ENCODE data around the gene NPHP3. TPM values are rescaled to one million over a fixed set of nuclear protein-coding genes. Genes with fewer than 3 reads are reported as not detected.
A peak's percentile ranks its signal among the peaks of the same experiment; 100 is the strongest.

Gene NPHP3
- total and polyA plus RNA-seq, 3 experiments from 2014 or later, result 3.9 to 13.9 (median 11.7) TPM

DNA sequence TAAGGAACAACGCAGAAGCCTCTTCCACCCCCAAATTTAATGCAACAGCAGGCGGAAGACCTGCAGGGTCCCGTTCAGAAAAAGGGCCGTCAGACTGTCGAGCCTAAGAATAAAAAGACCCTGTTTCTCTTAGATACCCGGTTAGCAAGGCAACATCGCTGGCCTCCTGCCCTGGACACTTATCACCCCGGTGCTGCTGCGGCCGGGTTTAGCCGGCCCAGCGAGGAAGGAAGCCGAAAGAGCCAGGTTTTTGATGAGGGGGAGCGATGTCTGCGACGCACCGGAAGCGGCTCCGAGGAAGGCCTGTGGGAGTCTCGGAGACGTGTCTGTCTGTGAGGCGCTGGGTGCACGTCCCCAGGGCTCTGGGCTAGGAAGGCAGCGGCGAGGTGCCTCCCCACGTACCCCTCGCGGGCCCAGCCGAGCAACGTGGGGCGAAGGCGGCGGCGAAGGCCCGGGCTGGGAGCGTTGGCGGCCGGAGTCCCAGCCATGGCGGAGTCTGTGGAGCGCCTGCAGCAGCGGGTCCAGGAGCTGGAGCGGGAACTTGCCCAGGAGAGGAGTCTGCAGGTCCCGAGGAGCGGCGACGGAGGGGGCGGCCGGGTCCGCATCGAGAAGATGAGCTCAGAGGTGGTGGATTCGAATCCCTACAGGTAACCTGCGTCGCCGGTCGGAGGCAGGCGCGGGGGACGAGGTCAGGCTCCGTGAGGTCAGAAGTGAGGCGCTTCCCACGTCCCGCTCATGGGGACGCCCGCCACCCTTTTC, 62.0 kb downstream of the NPHP3 start, which contains the start of gene UBA5:
Gene UBA5 (plus strand): TSS at position 278 of the 759 bp plus-strand sequence. CDS start 209 bp downstream, at position 487.
- peak; percentile 51 to 79 (median 72) for DNase-seq
- peaks cover 33% of the 10 kb centered on the region for H3K4me1 ChIP-seq (ENCODE audit: insufficient read depth, low read length)
- peaks cover 60 to 77% (median 70%) of the 10 kb centered on the region in 3 donors for H3K4me1 Mint-ChIP-seq

DNA sequence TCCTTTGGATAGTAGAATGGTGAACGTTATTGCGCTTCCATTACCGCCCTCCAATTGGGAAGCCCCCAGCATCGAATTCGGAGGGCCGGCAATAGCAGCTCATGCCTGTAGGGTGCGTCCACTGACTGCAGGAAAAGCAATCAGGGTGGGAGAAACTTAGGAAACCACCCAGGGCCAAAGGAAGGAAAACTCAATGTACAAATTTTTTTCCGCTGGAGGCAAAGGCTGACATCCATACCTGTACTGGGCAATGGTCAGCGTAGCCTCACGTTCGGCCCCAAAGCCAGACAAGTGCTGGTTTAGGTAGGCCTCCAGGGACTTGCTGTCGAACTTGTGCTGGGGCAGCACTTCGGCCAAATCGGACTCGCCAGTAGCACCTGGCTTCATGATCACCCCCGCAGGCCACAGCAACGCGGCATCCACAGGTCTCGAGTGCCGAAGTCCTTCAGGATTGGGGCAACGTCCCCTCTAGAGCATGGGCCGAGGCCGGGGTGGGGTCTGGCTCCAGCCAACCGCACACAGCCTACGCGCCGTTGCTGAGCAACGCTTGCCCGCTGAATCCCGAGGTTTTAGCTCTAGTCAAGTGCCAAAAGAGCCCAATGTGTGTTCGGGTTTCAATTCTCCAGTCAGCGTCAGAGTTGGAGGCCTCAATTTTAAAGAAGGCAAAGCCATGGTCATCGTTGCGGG, 62.7 kb downstream of the NPHP3 start, which contains the start of gene ACAD11:
Gene ACAD11 (minus strand): TSS at position 445 of the 687 bp plus-strand sequence. CDS start 58 bp downstream, at position 387.
- ChIA-PET POLR2A (interaction anchor here (0.6 kb wide), 1 partner anchor 16 kb away, joined by 3 read pairs; no protein-coding TSS in a partner anchor), CTCF (interaction anchor here (0.6 kb wide), 1 partner anchor 1003 kb away, joined by 3 read pairs; no protein-coding TSS in a partner anchor)

More for the DNA sequence above, 62.0 kb downstream of the NPHP3 start, which contains the start of gene UBA5:
- ChIA-PET CTCF (interaction anchor here (0.6 to 1.5 kb wide), 4 partner anchors 17 to 1003 kb away, joined by 3 to 6 read pairs (median 3); no protein-coding TSS in a partner anchor), POLR2A (interaction anchor here (0.6 to 1.3 kb wide), 3 partner anchors 15 to 914 kb away, joined by 3 to 5 read pairs (median 3); partner anchors contain the start of gene CDV3)
- H3K27me3 Mint-ChIP-seq, result no peaks in the 10 kb centered on the region
- H3K4me3 Mint-ChIP-seq, result peak within 1 kb of the TSS; percentile 94 to 99 (median 97)
- Histone ChIP-seq H3K27ac (ENCODE audit: low read depth, low read length) (peak within 1 kb of the TSS; percentile 81), H3K27me3 (ENCODE audit: insufficient read depth, low read length, poor library complexity, severe bottlenecking) (no peaks in the 10 kb centered on the region), H3K4me3 (ENCODE audit: low read length) (peak within 1 kb of the TSS; percentile 84), H3K9me3 (ENCODE audit: low read length) (no peaks in the 10 kb centered on the region), H3K36me3 (ENCODE audit: insufficient read depth, low read length) (no peaks in the 10 kb centered on the region)
- no peaks in the 10 kb centered on the region for H3K9me3 Mint-ChIP-seq
- H3K36me3 Mint-ChIP-seq, result peaks cover 0 to 20% (median 0%) of the 10 kb centered on the region in 3 donors
- H3K27ac Mint-ChIP-seq, result peak within 1 kb of the TSS; percentile 94 to 99 (median 96)

DNA sequence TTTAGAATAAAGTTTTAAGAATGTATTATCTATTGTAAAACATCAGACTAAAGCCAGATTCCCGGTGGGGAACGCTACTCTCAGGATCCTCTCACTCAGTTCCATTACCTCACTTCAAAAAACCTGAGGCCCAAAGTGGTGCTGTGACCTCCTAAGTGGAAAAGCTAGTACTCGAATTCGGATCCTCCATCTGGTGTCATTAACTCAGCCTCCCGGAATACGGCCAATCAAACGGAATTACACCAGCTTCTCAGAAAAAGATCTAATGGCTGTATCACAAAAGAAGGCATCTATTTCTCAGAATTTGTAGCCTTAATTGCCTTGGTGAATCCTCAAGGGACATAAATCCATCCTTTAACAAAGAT, 63.2 kb downstream of the NPHP3 start:
- peak in 1 of 5 donors; percentile 2 for DNase-seq
- H3K27me3 ChIP-seq (ENCODE audit: insufficient read depth, low read length, poor library complexity, severe bottlenecking), result no peaks in the 10 kb centered on the region
- H3K4me1 Mint-ChIP-seq, result peaks cover 53 to 73% (median 63%) of the 10 kb centered on the region in 3 donors
- no peak overlapping the region for H3K27ac ChIP-seq (ENCODE audit: low read depth, low read length)
- H3K36me3 Mint-ChIP-seq, result peaks cover 0 to 20% (median 0%) of the 10 kb centered on the region in 3 donors
- POLR2A ChIA-PET, result no interaction called here
- no peaks in the 10 kb centered on the region for H3K36me3 ChIP-seq (ENCODE audit: insufficient read depth, low read length)
- peak overlapping the region; percentile 84 for H3K4me3 ChIP-seq (ENCODE audit: low read length)
- H3K9me3 Mint-ChIP-seq, result no peaks in the 10 kb centered on the region
- peak overlapping the region in 7 of 8 donors; percentile 94 to 98 (median 96) for H3K27ac Mint-ChIP-seq
- H3K9me3 ChIP-seq (ENCODE audit: low read length), result no peaks in the 10 kb centered on the region
- CTCF ChIA-PET, result no interaction called here
- no peaks in the 10 kb centered on the region for H3K27me3 Mint-ChIP-seq
- peaks cover 33% of the 10 kb centered on the region for H3K4me1 ChIP-seq (ENCODE audit: insufficient read depth, low read length)
- peak overlapping the region; percentile 94 to 99 (median 97) for H3K4me3 Mint-ChIP-seq

More for the DNA sequence above, 62.7 kb downstream of the NPHP3 start, which contains the start of gene ACAD11:
- peak within 1 kb of the TSS; percentile 94 to 99 (median 97) for H3K4me3 Mint-ChIP-seq
- no peaks in the 10 kb centered on the region for H3K27me3 ChIP-seq (ENCODE audit: insufficient read depth, low read length, poor library complexity, severe bottlenecking)
- no peaks in the 10 kb centered on the region for H3K9me3 ChIP-seq (ENCODE audit: low read length)
- H3K4me1 ChIP-seq (ENCODE audit: insufficient read depth, low read length), result peaks cover 33% of the 10 kb centered on the region
- H3K4me3 ChIP-seq (ENCODE audit: low read length), result peak within 1 kb of the TSS; percentile 84
- H3K27ac ChIP-seq (ENCODE audit: low read depth, low read length), result peak within 1 kb of the TSS; percentile 81
- peaks cover 0 to 20% (median 0%) of the 10 kb centered on the region in 3 donors for H3K36me3 Mint-ChIP-seq
- no peaks in the 10 kb centered on the region for H3K36me3 ChIP-seq (ENCODE audit: insufficient read depth, low read length)
- H3K27ac Mint-ChIP-seq, result peak within 1 kb of the TSS; percentile 94 to 99 (median 96)
- no peaks in the 10 kb centered on the region for H3K9me3 Mint-ChIP-seq
- DNase-seq, result peak in 4 of 5 donors; percentile 18 to 57 (median 28)
- no peaks in the 10 kb centered on the region for H3K27me3 Mint-ChIP-seq
- peaks cover 55 to 77% (median 66%) of the 10 kb centered on the region in 3 donors for H3K4me1 Mint-ChIP-seq

DNA sequence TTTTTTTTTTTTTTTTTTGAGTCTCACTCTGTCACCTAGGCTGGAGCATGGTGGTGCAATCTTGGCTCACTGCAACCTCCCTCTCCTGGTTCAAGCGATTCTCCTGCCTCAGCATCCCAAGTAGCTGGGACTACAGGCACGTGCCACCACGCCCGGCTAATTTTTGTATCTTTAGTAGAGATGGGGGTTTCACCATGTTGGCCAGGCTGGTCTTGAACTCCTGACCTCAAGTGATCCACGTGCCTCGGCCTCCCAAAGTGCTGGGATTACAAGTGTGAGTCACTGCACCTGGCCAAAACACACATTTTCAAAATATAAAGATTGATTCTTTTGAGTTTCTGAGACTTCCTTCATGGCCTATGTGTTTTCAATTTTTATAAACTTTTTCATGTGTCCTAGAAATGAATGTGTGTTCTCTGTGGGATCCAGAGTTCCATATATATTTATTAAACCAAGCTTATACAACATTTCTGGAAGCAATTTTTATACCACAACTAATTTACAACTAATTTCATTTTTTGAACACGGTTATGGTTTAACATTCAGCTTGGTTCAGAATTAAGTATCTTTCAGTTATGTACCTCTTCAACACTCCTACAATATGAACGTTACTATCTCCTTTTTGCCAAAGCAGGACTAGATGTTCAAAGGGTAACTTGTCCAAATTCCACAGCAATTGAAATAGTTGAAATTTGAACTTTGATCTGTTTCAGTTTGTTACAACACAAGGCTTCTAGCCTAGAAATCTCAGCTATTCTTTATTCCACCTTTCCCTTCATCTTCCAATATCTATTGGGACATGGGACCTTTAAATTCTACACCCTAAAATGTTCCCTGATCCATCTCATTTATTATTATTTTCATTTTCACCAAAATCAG, 64.1 kb downstream of the NPHP3 start:
- Histone ChIP-seq H3K4me3 (ENCODE audit: low read length) (no peak overlapping the region), H3K36me3 (ENCODE audit: insufficient read depth, low read length) (no peaks in the 10 kb centered on the region), H3K4me1 (ENCODE audit: insufficient read depth, low read length) (peaks cover 33% of the 10 kb centered on the region), H3K27me3 (ENCODE audit: insufficient read depth, low read length, poor library complexity, severe bottlenecking) (no peaks in the 10 kb centered on the region), H3K27ac (ENCODE audit: low read depth, low read length) (no peak overlapping the region), H3K9me3 (ENCODE audit: low read length) (no peaks in the 10 kb centered on the region)
- Mint-ChIP-seq H3K27ac (peak overlapping the region in 3 of 8 donors; percentile 8 to 46 (median 14)), H3K4me3 (peak overlapping the region; percentile 51 to 99 (median 96)), H3K4me1 (peaks cover 46 to 64% (median 54%) of the 10 kb centered on the region in 3 donors), H3K9me3 (no peaks in the 10 kb centered on the region), H3K27me3 (no peaks in the 10 kb centered on the region), H3K36me3 (peaks cover 0 to 17% (median 0%) of the 10 kb centered on the region in 3 donors)
- DNase-seq, result no peak
- ChIA-PET CTCF (no interaction called here), POLR2A (interaction anchor here (0.6 kb wide), 1 partner anchor 212 kb away, joined by 3 read pairs; no protein-coding TSS in a partner anchor)

DNA sequence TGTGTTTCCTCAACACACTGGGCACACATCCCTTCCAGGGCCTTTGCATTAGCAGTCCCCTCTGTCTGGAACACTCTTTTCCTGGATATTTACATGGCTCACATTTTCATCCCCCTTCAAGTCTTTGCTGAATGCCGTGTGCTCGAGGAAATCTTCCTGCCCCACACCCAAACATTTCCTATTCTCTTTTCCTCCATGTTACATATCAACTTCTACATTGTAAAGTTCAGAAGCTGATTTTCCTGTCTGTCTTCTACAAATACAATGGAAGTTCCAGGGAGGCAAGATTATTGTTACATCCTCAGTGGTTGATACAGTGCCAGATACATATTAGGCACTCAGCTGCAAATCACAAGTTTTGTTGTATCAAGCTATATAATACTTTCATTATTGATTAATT, 66.7 kb downstream of the NPHP3 start:
- DNase-seq, result no peak
- POLR2A ChIA-PET, result no interaction called here
- CTCF ChIA-PET, result no interaction called here

DNA sequence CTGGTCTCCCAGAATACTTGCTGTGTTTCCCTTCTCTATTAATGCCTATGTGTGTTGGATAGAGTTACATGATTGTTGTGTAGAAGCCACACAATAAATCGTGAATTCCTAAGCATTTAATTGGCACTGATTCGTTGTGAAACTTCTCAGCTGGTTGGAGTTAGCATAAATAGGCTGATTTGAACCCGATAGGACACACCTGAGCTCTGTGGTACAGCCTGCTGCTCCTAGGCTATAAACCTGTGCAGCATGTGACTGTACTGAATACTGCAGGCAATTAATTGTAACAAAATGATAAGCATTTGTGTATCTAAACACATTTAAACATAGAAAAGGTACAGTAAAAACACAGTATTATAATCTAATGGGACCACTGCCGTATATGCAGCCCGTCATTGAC, 67.5 kb downstream of the NPHP3 start:
- Histone ChIP-seq H3K36me3 (ENCODE audit: insufficient read depth, low read length) (no peaks in the 10 kb centered on the region), H3K4me1 (ENCODE audit: insufficient read depth, low read length) (peaks cover 15% of the 10 kb centered on the region), H3K9me3 (ENCODE audit: low read length) (no peaks in the 10 kb centered on the region), H3K27me3 (ENCODE audit: insufficient read depth, low read length, poor library complexity, severe bottlenecking) (no peaks in the 10 kb centered on the region), H3K4me3 (ENCODE audit: low read length) (no peak overlapping the region), H3K27ac (ENCODE audit: low read depth, low read length) (no peak overlapping the region)
- H3K27me3 Mint-ChIP-seq, result no peaks in the 10 kb centered on the region
- ChIA-PET POLR2A (no interaction called here), CTCF (no interaction called here)
- peaks cover 29 to 37% (median 31%) of the 10 kb centered on the region in 3 donors for H3K4me1 Mint-ChIP-seq
- no peaks in the 10 kb centered on the region for H3K9me3 Mint-ChIP-seq
- DNase-seq, result no peak
- no peak overlapping the region for H3K27ac Mint-ChIP-seq
- no peak overlapping the region for H3K4me3 Mint-ChIP-seq
- H3K36me3 Mint-ChIP-seq, result peaks cover 0 to 5% (median 0%) of the 10 kb centered on the region in 3 donors

More for the DNA sequence above, 66.7 kb downstream of the NPHP3 start:
- H3K9me3 ChIP-seq (ENCODE audit: low read length), result no peaks in the 10 kb centered on the region
- H3K27me3 Mint-ChIP-seq, result no peaks in the 10 kb centered on the region
- H3K27ac Mint-ChIP-seq, result no peak overlapping the region
- H3K27ac ChIP-seq (ENCODE audit: low read depth, low read length), result no peak overlapping the region
- no peaks in the 10 kb centered on the region for H3K36me3 ChIP-seq (ENCODE audit: insufficient read depth, low read length)
- no peak overlapping the region for H3K4me3 Mint-ChIP-seq
- no peaks in the 10 kb centered on the region for H3K27me3 ChIP-seq (ENCODE audit: insufficient read depth, low read length, poor library complexity, severe bottlenecking)
- H3K4me3 ChIP-seq (ENCODE audit: low read length), result no peak overlapping the region
- H3K9me3 Mint-ChIP-seq, result no peaks in the 10 kb centered on the region
- peaks cover 0 to 13% (median 0%) of the 10 kb centered on the region in 3 donors for H3K36me3 Mint-ChIP-seq
- peaks cover 15% of the 10 kb centered on the region for H3K4me1 ChIP-seq (ENCODE audit: insufficient read depth, low read length)
- H3K4me1 Mint-ChIP-seq, result peaks cover 27 to 38% (median 31%) of the 10 kb centered on the region in 3 donors

DNA sequence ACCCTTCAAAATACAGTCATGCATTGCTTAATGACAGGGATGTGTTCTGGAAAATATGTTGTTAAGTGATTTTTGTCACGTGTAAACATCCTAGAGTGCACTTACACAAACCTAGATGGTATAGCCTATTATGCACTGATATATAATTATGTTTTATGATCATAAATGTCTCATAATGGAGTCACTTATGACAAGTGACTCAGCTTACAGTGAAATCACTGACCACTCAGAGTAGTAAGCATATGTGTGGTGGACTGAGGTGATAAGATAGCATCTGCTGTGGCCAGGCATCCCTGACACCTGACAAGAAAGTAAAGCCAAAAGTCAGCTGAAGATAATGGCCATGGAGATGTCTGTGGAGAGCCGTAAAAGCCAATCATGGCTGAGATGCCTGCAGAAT, 68.0 kb downstream of the NPHP3 start:
- H3K27ac Mint-ChIP-seq, result no peak overlapping the region
- Histone ChIP-seq H3K4me3 (ENCODE audit: low read length) (no peak overlapping the region), H3K36me3 (ENCODE audit: insufficient read depth, low read length) (no peaks in the 10 kb centered on the region), H3K27me3 (ENCODE audit: insufficient read depth, low read length, poor library complexity, severe bottlenecking) (no peaks in the 10 kb centered on the region), H3K4me1 (ENCODE audit: insufficient read depth, low read length) (peaks cover 14% of the 10 kb centered on the region), H3K27ac (ENCODE audit: low read depth, low read length) (no peak overlapping the region), H3K9me3 (ENCODE audit: low read length) (no peaks in the 10 kb centered on the region)
- CTCF ChIA-PET, result no interaction called here
- no peaks in the 10 kb centered on the region for H3K9me3 Mint-ChIP-seq
- H3K4me1 Mint-ChIP-seq, result peaks cover 27 to 35% (median 28%) of the 10 kb centered on the region in 3 donors
- H3K36me3 Mint-ChIP-seq, result peaks cover 0 to under 1% (median 0%) of the 10 kb centered on the region in 3 donors
- DNase-seq, result no peak
- POLR2A ChIA-PET, result no interaction called here
- H3K27me3 Mint-ChIP-seq, result no peaks in the 10 kb centered on the region
- H3K4me3 Mint-ChIP-seq, result no peak overlapping the region
